KBM-7 (cell line): ENCODE results near the gene NUDT4.
"Not testable (repeated sequence)": the region's sequence is repeated elsewhere in the genome, so short reads cannot be mapped to it uniquely, and the experiment has no call there.

Experiments used
- DNase-seq: peaks from one replicate; pipeline ENCODE4 v3.0.0-alpha.2; 2015
- in situ Hi-C: fragments of 300-500 bp; cut with MboI; formaldehyde crosslinking; loops from 2 replicates; pipeline ENCODE4 v1.14.3; 2020; ENCODE audit warnings: low sequenced_read_pairs, low pct_unique_long_range_greater_than_20kb, mixed read lengths

The NUDT4 gene

DNA sequence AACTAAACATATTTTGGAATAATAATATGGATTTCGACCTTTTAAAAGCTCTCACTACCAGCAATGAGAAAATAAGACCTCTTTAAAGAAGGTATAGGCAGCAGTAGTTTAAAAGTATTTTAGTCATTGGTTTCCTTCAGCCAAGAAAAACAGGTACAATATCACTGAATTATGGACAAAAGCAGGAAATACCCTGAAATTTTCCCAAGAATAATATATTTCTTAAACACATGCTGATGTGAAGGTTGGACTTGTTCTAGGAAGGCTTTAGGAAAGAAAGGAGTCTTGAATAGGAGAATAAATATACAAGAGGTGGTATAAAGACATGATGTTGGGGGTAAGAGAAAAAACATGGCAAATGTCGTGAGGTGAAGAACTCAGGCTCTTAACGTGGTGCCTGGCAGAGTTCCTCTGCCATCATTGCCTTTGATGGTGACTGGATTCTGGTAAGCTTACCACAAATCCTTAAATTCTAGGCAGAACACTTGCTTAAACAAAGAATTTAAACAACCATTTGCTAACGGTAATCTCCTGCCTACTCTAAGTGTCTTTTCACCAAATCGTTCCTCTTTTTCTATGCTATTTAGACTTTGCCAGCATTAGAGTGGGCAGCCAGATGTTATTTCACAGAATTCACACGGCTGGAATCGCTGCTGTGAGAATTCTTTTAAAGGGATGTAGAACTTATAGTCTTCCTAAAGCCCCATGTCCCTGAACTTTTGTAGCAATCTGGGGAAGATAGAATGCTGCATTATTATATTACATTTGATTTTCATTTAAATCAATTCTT lies 11.9 kb upstream of the NUDT4 start:
- DNase-seq, result no peak
- in situ Hi-C loops, result no loop called here

DNA sequence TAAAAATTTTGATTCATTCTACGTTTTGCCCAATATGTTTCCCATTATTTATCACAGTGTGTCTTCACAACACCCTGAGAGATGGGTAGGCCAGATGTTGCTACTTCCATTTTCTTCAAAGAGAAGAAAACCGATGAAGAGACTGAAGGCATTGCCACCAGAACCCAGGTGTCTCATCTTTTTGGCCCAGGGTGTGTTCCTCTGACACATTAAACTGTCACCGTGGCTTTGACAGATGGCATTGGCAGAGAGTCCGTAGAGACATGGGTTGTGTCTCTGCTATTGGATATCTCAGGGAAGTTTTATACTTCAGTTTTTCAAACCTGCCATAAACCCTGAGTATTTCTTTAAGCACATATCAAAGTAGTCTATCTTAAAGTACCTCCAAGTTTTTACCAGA lies 11.3 kb upstream of the NUDT4 start:
- no peak for DNase-seq
- in situ Hi-C loops, result no loop called here

DNA sequence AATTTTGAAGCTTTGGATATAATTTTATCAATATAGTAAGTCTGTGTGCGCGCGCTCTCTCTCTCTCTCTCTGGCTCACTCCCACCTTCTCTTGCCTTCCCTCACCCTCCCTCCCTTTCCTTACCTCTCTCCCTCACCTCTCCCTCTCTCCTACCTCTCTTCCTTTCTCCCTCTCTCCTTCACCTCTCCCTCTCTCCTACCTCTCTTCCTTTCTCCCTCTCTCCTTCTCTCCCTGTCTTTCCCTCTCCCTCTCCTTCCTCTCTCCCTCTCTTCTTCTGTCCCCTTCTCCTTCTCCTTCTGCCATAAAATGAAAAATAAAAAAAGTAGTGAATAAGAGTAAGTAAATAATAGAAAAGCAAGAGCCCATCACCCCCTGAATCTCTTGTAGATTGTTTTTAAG lies 9.0 kb upstream of the NUDT4 start:
- no peak for DNase-seq
- in situ Hi-C loops, result no loop called here

DNA sequence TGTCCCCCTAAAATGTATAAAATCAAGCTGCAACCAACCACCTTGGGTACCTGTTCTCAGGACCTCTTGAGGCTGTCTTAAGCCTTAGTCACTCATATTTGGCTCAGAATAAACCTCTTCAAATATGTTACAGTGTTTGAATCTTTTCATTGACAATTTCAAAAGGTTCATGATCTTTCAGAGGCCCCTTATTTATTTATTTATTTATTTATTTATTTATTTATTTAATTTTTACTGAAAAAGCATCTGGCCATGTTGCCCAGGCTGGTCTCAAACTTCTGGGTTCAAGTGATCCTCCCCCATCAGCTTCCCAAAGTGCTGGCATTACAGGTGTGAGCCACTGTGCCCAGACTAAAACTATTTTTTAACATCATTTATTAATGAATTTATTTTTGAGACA lies 8.2 kb upstream of the NUDT4 start:
- in situ Hi-C loops, result no loop called here
- no peak for DNase-seq

DNA sequence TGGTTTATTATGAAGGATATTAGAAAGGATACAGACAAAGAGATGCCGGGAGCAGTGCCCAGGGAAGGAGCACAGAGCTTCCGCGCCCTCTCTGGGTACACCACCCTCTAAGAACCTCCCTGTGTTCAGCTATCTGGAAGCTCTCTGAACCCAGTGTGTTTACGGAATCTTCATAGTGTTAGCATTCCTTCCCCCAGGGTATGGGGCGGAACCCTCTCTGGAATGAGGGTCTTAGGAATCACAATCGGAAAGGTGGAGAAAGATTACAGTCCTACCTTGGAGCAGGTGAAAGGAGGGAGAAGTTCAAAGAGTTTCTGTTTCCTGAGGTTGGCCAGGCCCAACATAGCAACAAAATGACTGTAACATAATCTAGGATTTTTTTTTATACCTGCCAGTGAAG lies 6.8 kb upstream of the NUDT4 start:
- no peak for DNase-seq
- in situ Hi-C loops, result no loop called here

DNA sequence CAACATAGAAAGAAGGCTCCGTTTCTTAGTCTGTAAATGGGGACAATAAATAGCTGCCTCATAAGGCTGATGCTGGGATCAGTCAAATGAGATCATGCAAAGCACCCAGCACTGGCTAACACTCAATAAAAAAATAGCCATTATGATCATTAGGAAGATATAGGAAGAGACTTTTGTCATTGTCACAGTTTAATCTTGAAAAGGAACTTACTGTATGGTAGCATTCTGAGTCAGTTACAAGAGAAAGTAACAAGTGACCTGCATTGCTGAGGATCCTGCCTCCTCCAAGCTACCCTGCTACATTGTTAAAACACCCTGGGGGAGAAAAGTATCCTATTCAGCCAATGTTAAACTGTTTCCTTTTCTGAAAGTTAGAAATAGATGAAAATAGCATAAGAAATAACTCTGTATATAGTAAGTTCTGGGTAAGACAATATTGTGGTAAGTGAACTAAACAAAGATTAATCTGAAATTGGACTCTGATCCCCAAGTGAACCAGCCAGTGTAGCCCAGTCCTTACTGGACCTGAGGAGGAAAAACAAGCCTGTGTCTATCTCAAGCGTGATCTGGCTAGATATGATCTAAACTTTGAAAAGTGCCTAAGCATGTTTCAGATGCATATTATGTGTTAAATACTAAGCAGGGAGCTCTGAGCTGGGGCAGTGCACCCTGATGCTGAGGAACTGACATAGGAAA lies 3.6 kb upstream of the NUDT4 start:
- DNase-seq, result no peak
- in situ Hi-C loops, result no loop called here

DNA sequence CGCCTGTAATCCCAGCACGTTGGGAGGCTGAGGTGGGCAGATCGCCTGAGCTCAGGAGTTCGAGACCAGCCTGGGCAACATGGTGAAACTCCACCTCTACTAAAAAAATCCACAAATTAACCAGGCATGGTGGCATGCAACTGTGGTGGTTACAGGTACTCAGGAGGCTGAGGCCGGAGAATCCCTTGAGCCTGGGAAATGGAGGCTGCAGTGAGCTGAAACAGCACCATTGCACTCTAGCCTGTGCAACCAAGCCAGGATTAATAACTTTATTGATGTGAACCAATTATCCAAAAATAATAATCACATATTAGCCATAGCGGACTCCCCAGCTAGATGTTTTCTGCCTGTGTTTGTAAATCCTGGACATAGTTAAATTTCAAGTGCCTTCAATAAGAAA lies 1.8 kb upstream of the NUDT4 start:
- in situ Hi-C loops, result loop anchor here (25.0 kb wide), 1 partner anchor 364 kb away; no protein-coding TSS in a partner anchor
- DNase-seq, result no peak

DNA sequence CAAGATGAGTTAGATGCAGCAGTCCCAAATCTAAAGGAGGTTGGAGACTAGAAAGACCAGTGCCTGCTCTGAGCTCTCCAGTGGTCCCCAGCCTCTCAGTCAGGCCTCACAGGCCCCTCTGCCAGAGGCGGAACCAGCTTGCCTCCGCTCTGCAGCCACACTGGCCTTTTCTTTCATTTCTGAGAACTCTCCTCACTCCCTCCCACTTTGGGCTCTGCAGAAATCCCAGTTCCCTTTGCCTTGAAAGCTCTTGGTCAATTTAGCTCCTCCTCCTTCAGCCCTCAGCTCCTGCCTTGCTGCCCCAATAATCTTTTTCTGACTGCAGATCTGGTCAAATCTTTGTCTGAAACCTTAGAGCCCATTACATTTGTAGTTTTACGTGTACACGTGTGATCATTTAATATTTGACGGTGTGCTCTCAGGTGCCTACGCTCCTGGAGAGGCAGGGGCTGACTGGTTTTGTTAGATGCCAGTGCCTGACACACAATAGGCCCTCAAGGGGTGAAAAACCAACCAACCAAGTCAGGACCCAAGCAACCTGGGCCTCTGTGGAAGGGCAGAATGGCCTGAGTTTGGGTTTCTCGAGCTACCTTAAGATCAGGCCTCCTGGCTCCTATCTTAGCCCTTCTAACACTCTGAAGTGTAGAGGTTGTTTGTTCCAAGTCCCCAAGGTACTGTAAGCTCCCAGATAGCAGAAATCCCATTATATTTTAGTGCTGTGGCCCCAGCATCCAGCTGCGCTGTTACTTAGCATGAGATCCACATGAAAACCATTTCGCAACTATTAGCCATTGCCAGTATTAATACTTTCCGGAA lies 1.1 kb upstream of the NUDT4 start:
- in situ Hi-C loops, result loop anchor here (25.0 kb wide), 1 partner anchor 364 kb away; no protein-coding TSS in a partner anchor

DNA sequence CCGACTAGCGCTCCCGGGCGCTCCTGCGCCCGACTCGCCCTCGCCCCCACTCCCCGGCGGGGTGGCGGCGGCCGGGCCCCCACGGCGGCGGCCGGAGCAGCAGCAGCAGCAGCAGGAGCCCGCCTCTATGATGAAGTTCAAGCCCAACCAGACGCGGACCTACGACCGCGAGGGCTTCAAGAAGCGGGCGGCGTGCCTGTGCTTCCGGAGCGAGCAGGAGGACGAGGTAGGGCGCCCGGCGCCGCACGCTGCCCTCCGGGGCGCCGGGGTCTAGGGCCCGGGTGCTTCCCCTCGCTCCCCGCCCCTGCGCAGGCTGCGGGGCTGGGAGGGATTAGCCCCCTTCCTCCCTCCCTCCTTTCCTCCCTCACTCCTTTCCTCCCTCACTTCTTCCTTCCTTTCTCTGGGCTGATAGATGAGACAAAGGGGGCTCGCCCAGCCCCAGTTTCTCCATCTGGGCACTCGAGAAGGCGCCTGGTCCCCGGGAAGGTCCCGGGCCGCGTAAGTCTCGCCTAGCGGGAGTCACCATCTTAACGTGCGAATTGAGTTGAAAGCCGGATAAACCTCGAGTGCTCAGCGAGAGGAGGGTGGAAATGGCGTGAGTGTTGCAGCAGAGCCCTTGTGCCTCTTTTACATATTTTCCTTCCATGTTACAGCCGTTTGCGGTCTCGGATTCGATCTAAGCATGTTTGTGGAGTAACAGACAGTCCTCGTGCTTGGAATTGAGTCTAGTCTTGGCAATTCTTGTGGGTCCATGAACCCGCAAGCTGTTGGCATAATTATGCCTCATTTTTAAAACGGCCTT lies 672 bp downstream of the NUDT4 start:
- DNase-seq, result peak; percentile 79
- in situ Hi-C loops, result loop anchor here (25.0 kb wide), 1 partner anchor 366 kb away; no protein-coding TSS in a partner anchor

More for the DNA sequence above, 1.1 kb upstream of the NUDT4 start:
- DNase-seq, result peak; percentile 66

DNA sequence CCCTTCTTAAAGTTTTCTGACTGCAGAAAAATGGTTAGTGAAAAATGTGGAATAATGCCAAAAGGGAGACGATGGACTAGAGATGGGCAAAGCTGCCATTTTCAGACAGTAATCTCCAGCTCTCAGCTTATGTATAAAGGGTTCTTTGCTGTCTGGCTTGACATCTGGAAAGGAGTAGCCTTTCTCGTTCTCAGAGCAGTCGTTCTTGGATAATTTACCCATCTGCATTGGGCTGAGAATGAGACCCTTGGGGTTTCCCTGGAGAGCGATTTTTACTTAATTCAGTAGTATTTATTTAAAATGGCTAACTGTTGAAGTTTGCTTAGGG lies 1.2 kb downstream of the NUDT4 start:
- DNase-seq, result no peak
- in situ Hi-C loops, result loop anchor here (25.0 kb wide), 1 partner anchor 367 kb away; no protein-coding TSS in a partner anchor

DNA sequence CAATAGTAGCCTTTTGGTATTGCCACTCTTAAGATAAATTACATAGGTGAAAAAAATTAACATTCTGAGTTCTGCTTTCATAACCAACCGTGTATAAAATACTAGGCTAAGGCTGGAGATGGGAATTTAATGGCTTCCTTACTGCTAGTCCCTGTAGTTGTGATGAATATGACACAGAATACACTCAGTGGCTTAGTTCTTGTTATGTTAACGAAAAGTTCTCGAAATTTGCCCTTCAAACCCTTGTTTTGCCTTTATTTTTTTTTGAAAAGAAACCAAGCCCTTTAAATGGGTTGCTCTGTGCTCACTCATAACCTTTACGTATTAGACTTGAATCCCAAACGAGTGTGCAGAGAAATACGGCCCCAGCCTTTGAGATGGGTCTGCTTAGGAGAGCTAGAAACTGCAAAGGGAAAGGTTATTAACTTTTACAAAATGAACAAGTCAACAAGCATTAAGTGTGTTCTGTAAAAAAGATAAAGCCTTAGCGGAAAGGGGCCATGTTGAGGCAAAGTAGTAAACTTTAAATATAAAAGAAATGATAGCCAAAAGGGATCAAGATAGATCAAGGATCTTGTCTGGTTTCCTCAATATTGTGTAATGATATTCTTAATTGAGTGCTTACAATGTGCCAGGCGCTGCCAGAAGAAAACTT lies 1.7 kb downstream of the NUDT4 start:
- in situ Hi-C loops, result loop anchor here (25.0 kb wide), 1 partner anchor 367 kb away; no protein-coding TSS in a partner anchor
- DNase-seq, result peak; percentile 25

DNA sequence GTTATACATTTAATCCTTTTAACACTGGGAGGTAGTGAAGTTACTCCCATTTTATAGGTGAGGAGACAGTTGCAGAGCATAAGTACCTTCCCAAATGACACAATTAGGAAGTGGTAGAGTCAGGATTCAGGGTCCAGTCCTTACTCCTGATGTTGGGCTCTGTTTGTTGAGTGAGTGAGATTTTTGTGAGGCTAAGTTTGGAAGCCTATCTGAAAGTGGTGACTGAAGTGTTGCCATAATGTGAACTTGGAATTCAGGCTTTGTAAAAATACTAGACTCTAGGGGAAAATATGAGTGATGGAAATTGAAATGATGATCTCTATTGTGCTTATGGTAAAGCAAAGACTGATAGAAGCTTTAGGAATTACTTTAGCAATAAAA lies 2.2 kb downstream of the NUDT4 start:
- in situ Hi-C loops, result loop anchor here (25.0 kb wide), 1 partner anchor 368 kb away; no protein-coding TSS in a partner anchor
- no peak for DNase-seq

DNA sequence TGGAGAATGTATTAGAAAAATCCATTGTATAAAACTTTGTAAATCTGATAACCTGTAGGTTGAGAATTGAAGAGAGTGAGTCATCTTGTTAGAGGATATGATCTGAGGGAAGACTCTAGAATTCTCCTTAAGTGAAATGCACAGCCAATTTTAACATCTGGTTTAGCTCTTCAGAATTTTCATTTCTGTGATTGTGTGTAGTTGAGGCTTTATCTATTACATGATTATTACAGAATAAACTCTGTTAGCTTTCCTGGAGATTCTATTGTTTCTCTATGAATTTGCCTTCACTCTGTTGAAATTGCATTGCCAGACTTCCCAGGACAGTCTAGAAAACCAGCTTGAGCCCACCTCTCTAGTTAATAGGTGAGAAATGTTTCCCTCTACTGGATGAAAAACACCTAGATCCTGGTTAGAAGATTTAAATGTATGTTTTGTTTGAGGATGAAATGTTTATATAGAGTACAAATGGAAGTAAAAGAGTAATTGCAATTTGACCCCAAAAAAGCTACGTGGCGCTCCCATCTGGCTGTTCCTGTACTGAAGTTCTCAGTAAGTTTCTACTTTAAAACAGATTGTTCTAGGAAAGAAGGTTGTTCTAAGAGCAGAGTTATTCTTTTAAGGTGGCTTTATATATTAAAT lies 2.9 kb downstream of the NUDT4 start:
- in situ Hi-C loops, result loop anchor here (25.0 kb wide), 1 partner anchor 368 kb away; no protein-coding TSS in a partner anchor
- peak; percentile 39 for DNase-seq

DNA sequence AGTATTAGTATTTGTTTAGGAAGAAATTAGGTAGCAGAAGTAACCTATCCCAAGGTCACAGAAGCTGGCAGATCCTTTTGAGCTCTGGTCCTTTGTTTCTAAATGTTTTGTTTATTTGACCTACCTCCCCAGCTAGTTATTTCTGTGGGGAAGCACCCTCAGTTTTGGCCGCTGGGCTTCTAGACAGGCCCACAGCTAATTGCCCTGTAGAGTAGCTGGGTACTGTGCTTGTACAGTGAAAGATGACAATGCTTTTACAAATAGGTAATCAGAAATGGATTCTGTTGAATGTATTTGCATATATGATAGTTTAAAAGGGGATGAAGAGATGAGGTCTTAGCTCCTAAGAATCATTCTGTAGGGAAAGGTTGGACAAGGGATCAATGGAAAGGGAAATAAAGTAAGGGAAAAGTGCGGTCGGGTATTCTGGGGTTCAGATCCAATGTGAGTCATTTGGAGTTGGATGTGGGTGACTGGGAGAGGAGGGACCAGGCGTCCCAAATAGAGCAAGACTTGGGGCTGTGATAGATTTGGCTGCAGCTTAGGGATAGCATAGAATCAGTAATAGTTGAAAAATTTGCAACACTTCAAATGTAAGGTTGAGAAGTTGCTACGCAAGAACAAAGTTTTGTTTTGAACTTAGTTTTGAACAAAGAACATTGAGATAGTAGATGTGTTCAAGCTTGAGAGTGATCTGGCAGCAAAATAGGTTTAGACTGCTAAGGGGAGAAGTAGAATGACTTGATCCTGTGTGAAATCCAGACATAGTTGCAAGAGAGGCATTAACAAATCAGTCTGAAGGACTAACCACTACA lies 3.6 kb downstream of the NUDT4 start:
- in situ Hi-C loops, result loop anchor here (25.0 kb wide), 1 partner anchor 369 kb away; no protein-coding TSS in a partner anchor
- no peak for DNase-seq

DNA sequence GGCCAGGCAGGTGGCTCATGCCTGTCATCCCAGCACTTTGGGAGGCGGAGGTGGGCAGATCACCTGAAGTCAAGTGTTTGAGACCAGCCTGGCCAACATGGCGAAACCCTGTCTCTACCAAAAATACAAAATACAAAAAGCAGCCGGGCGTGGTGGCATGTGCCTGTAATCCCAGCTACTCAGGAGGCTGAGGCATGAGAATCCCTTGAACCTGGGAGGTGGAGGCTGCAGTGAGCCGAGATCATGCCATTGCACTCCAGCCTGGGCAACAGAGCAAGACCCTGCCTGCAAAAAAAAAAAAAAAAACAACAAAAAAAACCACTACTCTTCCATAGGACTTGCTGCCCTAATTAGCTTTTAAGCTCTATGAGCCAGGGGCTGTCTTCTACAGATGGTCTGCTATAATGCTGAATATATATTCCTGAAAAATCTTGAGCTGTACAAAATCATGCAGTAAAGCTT lies 4.3 kb downstream of the NUDT4 start:
- in situ Hi-C loops, result loop anchor here (25.0 kb wide), 1 partner anchor 370 kb away; no protein-coding TSS in a partner anchor

DNA sequence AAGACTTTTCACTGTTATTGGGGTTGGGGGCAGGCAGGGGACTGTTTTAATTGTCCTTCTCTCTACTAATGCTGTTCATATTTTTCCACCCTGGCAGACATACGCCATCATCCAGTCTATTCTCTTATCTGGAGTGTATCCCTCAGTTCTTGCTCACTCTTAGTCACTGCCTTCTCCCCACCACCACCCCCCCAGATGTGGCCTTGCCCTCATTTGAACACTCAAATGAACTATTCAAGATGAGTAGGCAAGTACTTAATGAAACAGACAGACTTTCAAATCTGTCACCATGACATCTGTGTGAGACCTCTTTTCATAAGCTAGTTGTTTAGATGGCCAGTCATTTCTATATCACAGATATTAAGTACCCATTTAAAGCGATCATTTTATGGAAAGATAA lies 10.1 kb downstream of the NUDT4 start:
- no peak for DNase-seq
- in situ Hi-C loops, result loop anchor here (25.0 kb wide), 1 partner anchor 375 kb away; no protein-coding TSS in a partner anchor

More for the DNA sequence above, 4.3 kb downstream of the NUDT4 start:
- not testable (repeated sequence) for DNase-seq

DNA sequence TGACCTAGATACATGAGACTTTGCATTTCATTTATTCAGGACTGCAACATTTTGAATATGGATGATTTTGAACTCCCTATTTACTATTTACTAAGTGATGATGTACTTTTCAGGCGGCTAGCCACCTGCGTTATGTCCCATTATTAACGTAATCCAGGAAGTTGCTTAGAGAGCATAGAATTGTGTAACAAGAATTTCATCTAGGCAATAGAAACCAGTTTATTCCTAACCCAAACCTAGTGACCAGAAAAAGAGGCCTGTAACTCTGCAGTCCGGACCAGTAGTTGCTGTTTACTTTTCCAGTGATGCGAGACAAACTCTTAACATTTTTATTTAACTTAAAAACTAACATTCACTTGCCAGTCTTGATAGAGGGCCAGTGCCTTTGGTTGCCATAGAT lies 12.3 kb downstream of the NUDT4 start:
- DNase-seq, result no peak
- in situ Hi-C loops, result loop anchor here (25.0 kb wide), 1 partner anchor 378 kb away; no protein-coding TSS in a partner anchor
